Brain pericyte (primary cell): ENCODE measurements around the gene ACTG2.
"Not testable (repeated sequence)": the region's sequence is repeated elsewhere in the genome, so short reads cannot be mapped to it uniquely, and the experiment has no call there.

Experiments
- DNase-seq: peaks from one replicate; pipeline ENCODE4 v3.0.0-alpha.2; 2012; ENCODE audit warnings: low read depth, low spot score

ACTG2 gene

GRCh38 chr2:73937103-73937885, 44.5 kb downstream of the ACTG2 start:
- DNase-seq, result no peak

- no peak for DNase-seq
Measured at GRCh38 chr2:73937899-73938298, 45.1 kb downstream of the ACTG2 start.

GRCh38 chr2:73938718-73939352, 46.0 kb downstream of the ACTG2 start:
- DNase-seq, result no peak

- no peak for DNase-seq
Measured at GRCh38 chr2:73939419-73939818, 46.6 kb downstream of the ACTG2 start.

- not testable (repeated sequence) for DNase-seq
Measured at GRCh38 chr2:73940066-73940465, 47.3 kb downstream of the ACTG2 start.

- DNase-seq, result no peak
Measured at GRCh38 chr2:73942664-73943063, 49.9 kb downstream of the ACTG2 start.

GRCh38 chr2:73944714-73945113, 51.9 kb downstream of the ACTG2 start:
- no peak for DNase-seq

- DNase-seq, result no peak
Measured at GRCh38 chr2:73946215-73946614, 53.4 kb downstream of the ACTG2 start.

- DNase-seq, result no peak
Measured at GRCh38 chr2:73946666-73947065, 53.9 kb downstream of the ACTG2 start.

GRCh38 chr2:73947412-73948018, 54.7 kb downstream of the ACTG2 start:
- no peak for DNase-seq

- DNase-seq, result no peak
Measured at GRCh38 chr2:73949802-73950201, 57.0 kb downstream of the ACTG2 start.

- DNase-seq, result no peak
Measured at GRCh38 chr2:73952499-73953446, 60.0 kb downstream of the ACTG2 start.

- DNase-seq, result no peak
Measured at GRCh38 chr2:73956218-73956865, 63.5 kb downstream of the ACTG2 start.

GRCh38 chr2:73961274-73961673, 68.5 kb downstream of the ACTG2 start:
- no peak for DNase-seq

- DNase-seq, result no peak
Measured at GRCh38 chr2:73961823-73962615, 69.2 kb downstream of the ACTG2 start.

- no peak for DNase-seq
Measured at GRCh38 chr2:73962798-73963197, 70.0 kb downstream of the ACTG2 start.

- no peak for DNase-seq
Measured at GRCh38 chr2:73963385-73964120, 70.7 kb downstream of the ACTG2 start.

- no peak for DNase-seq
Measured at GRCh38 chr2:73964223-73964622, 71.4 kb downstream of the ACTG2 start.

GRCh38 chr2:73965053-73965452, 72.2 kb downstream of the ACTG2 start:
- no peak for DNase-seq
